NCI-H2196 (cell line): ENCODE results near the gene GOLGA5.

Experiments
- DNase-seq: peaks from one replicate; lab custom pipeline; 2025; ENCODE audit not compliant: unreplicated experiment; lab: John Stamatoyannopoulos, UW

Gene GOLGA5

DNA sequence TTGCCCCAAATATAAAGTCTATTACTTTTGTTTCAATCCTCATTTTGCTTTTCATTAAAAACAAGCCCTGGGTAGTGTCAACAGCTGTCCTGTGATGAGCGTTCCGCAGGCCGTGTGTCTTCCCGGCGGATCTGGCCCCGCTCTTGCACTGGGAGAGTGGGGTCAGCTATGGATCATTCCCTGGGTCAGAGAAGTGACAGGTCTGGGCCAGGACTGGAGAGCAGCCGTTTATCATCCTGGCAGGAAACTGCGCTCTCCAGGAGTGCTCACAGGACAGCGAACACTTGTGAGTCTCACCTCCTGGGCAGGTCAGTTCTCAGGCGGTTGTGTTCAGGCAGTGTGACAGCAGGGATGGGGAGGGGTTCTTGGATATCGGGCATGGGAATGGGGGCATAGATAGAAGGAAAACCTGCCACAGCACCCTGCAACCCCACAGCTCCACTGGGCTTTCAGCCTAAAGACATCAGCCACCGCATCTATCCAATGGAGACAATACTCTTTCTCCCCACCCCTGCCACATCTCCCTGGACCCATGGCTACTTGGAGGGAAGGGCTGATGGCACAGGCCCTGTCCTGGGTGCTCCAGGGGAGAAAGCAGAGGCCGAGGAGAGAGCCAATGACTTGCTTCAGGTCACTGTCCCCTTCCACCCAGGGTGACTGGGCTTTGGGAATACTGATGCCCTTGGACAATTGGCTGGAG, 81.0 kb downstream of the GOLGA5 start:
- no peak for DNase-seq

DNA sequence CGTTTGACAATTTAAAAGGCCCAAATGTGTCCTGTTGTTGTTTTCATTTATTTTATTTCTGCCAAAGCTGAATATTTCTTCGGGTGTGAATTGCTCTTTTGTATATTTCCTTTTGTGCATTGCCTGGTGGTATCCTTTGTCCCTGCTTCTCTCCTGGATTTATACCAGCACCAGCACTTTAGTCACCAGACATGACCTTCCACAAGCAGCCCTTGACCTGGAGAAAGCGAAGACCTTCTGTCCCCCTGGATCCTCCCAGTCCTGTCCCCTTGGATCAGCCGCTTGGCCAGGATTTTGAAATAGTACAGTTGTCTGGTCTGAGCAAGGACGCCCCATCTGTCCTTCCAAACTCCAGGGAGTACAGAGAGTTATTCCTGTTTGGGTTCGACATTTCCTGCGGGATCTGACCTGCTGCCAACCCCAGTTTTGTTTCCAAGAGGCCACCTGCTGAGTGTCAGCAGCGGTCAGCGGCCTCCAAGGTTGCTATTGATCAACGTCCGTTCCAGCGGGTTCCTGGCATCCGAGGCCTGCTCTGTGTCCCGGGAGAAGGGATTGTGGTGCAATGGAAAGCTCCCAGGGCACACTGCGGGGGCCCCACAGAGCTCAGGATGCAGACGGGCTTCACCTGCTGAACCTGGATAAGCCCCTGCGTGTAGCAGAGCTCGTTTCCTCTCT, 83.8 kb downstream of the GOLGA5 start:
- no peak for DNase-seq

DNA sequence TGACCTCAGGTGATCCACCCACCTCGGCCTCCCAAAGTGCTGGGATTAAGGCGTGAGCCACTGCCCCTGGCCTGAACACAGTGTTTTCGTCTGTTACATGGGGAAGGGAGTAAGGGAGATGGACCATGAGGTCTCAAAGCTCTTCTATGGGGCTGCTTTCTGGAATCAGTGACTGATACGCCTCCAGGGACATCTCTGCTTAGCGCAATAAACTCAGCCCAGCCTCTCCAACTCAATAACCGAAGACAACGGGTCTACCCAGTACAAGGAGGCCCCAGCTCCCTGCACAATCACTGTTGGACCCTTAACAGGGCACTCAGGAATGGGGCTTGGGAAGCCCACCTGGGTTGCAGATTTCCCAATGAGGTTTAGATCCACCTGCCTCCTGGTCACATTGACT, 86.2 kb downstream of the GOLGA5 start:
- DNase-seq, result no peak

DNA sequence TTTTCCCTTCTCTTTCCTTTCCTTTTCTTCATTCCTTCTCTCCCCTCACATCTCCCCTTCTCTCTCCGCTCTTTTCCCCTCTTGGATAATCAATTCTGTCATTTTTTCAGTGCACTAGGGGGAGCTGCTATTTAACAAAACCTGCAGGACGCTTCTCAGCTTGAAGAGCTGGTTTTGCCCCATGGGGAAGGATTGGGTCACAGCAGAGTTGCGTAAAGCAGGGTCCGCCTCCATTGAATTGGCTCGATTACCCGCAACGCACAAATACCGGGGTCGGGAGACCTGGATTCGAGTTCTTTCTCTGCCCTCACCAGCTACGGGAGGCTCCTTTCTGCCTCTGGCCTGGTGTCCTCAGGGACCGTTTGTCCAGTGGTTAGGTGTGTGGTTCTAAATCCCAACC, 86.7 kb downstream of the GOLGA5 start:
- DNase-seq, result no peak

DNA sequence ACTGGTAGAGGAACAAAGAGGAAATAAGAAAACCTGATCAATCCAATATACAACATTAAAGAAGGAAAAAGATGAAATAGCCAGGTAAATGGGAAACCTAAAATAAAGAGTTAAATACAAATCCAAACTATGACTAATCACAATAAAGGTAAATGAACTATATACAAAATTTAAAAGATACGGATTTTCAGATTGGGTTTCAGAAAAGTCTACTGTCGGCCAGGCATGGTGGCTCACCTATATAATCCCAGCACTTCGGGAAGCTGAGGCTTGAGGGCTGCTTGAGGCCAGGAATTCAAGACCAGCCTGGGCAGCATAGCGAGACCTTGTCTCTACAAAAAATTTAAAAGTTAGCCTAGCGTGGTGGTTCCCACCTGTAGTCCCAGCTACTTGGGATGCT, 89.0 kb downstream of the GOLGA5 start:
- DNase-seq, result no peak

DNA sequence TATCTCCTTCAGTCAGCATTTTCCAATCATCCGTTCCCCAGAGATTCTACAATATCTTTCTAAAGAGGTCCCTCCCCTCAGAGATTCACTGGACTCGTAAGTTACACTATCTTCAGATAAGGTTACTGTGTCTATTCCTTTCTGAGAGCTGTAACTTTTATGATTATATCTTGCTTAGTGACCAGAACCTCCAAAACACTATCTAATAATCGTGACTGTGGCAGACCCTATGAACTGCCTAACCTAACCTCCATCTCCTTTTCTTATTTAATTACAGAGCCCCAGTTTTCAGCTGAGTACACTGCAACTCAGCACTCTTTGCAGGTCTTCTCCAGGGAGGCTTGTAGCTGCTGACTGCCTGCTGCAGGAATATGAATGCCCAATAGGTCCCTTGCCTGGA, 90.3 kb downstream of the GOLGA5 start:
- no peak for DNase-seq

DNA sequence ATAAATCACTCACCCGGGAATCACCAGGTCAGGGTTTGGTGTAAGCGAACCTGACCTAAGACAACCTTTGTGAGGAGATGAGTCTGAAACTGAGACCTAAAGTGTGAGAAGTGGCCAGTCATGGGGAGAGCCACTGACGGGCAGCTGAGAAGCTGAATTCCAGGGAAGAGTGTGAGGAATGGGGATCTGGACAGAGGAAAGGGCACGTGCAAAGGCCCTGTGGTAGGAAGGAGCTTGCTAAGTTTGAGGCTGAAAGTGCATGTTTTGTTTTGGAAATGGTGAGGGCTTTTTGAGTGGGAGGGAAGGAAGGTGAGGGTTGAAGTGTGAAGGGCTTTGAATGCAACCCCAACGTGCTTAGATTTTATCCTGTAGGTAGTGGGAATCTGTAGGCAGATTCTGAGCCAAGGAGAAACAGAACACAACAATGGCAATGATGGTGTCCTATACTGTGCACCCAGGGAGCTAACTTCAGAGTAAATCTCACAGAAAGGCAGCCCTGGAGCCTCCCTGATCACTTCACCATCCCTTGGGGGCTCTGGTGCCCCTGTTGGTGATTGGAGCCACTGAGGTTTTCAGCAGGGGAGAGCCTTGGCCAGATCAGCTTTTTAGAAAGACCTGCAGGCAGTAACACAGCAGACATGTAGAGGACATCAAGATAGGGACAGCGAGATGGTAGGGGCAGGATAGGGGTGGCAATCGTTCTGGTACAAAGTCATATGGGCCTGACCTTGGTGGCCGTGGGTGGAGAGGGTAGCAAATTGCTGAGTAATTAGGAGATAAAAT, 91.4 kb downstream of the GOLGA5 start:
- no peak for DNase-seq

DNA sequence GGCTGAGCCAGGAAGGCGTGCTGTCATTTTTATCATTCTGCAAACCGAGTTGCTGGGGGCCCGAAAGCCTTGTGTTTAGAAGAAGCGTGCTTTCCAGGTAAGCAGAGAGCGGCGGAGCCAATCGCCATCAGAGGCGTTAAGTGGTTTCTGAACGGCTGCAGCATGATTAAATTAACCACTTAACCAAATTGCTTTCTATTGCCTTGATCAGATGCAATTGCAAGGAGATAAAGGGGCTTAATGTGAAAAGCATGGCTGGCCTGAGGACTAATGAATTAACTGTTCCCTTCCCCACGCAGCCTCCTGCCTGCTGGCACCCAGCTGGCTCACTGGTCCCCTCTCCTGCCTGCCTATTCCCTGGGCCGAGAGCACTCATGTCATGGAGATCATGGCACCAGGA, 92.2 kb downstream of the GOLGA5 start:
- DNase-seq, result no peak

DNA sequence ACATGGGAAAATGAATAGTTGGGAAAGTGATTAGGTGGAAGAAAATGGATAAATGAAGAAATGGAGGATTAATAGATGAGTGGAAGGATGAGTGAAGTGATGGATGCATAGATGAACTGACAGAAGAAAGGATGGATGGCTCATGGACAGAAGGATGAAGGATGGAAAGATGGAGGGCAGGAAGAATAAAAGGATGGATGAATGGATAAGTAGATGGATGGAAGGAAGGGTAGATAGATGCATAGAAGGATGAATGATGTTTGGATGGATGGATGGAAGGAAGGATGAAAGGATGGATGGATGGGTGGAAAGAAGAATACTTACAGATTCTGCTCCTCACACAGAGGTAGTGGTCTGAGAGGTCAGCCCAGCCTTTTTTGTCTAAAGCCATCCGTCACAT, 93.1 kb downstream of the GOLGA5 start:
- DNase-seq, result no peak

DNA sequence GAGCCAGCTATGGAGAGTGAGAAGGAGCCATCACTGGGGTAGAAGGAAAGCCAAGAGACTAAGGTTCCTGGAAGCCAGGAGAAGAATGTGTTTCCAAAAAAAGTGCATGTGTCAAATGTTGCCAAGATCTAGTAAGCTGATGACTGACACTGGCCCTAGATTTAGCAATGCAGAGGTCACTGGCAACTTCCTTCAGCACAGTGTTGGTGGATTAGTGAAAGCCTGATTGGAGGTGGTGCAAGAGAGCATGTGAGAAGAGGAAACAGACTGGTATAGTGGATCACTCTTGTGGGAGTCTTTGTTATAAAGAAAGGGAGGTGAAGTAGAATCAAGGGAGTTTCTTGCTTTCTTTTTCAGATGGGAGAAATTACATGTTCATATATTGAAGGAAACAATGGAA, 94.8 kb downstream of the GOLGA5 start:
- no peak for DNase-seq
